A673 (cell line): Measurements from ENCODE around the gene B3GALT5. TPM values are rescaled to one million over a fixed set of nuclear protein-coding genes. Genes with fewer than 3 reads are reported as not detected.

Experiments
- BruUV-seq: library from RNA; stranded (reverse); fragments of 400-500 nt; replicated peaks from 2 replicates; lab custom pipeline; 2021; lab: Mats Ljungman, UMichigan
- CTCF ChIA-PET: fragments of 300-600 bp; sonication (Branson Sonifier 250); formaldehyde crosslinking; loops from one replicate; lab custom pipeline; 2022; ENCODE audit warnings: antibody characterized with exemption; lab: Charles Lee
- POLR2A ChIA-PET: fragments of 300-600 bp; sonication (Branson Sonifier 250); formaldehyde crosslinking; loops from one replicate; lab custom pipeline; 2022; ENCODE audit warnings: antibody characterized with exemption; ENCODE audit not compliant: low non-redundant PET; lab: Charles Lee
- DNase-seq: peaks from one replicate; pipeline ENCODE4 v3.0.0-alpha.2; 2015; ENCODE audit warnings: low spot score
- H3K27ac ChIP-seq: fragments of 200-600 bp; sonication (generic); 2 replicates; pipeline ENCODE4 v1.5.1; 2016; ENCODE audit warnings: mixed run types, low read depth, mild to moderate bottlenecking, mixed read lengths, antibody characterized with exemption, low read length; ENCODE audit not compliant: poor library complexity, severe bottlenecking
- H3K27me3 ChIP-seq: fragments of 200-600 bp; sonication (generic); replicated peaks from 2 replicates; pipeline ENCODE4 v1.6.1; 2017; ENCODE audit warnings: mixed run types, low read depth, mild to moderate bottlenecking, mixed read lengths, antibody characterized with exemption, low read length; ENCODE audit not compliant: insufficient read depth, poor library complexity
- H3K36me3 ChIP-seq: fragments of 200-600 bp; sonication (generic); 2 replicates; pipeline ENCODE4 v1.6.1; 2016; ENCODE audit warnings: mixed run types, mild to moderate bottlenecking, mixed read lengths, antibody characterized with exemption, low read length; ENCODE audit not compliant: insufficient read depth, poor library complexity, severe bottlenecking
- H3K4me1 ChIP-seq: fragments of 200-600 bp; sonication (generic); 2 replicates; pipeline ENCODE4 v1.6.1; 2017; ENCODE audit warnings: mixed run types, mild to moderate bottlenecking, mixed read lengths, antibody characterized with exemption, low read length; ENCODE audit not compliant: insufficient read depth, poor library complexity, severe bottlenecking
- H3K4me3 ChIP-seq: fragments of 200-600 bp; sonication (generic); 2 replicates; pipeline ENCODE4 v1.5.1; 2016; ENCODE audit warnings: low read depth, mixed run types, mild to moderate bottlenecking, mixed read lengths, low read length; ENCODE audit not compliant: poor library complexity, severe bottlenecking
- H3K9me3 ChIP-seq: fragments of 200-600 bp; sonication (generic); 2 replicates; pipeline ENCODE4 v1.6.1; 2016; ENCODE audit warnings: mixed run types, low read depth, mild to moderate bottlenecking, mixed read lengths, antibody characterized with exemption, low read length; ENCODE audit not compliant: poor library complexity, severe bottlenecking
- CTCF ChIP-seq: fragments of 300-800, 200-600 bp; sonication (generic); conservative IDR thresholded peaks from 2 replicates; pipeline ENCODE4 v1.5.1; 2017; ENCODE audit warnings: low read depth, mild to moderate bottlenecking, antibody characterized with exemption, low read length, moderate library complexity, mixed read lengths
- EZH2 ChIP-seq: fragments of 200-600 bp; sonication (generic); IDR thresholded peaks from 2 replicates; pipeline ENCODE4 v1.6.1; 2017; ENCODE audit warnings: borderline replicate concordance, low read depth, mild to moderate bottlenecking, mixed read lengths, antibody characterized with exemption, low read length; ENCODE audit not compliant: poor library complexity, severe bottlenecking
- intact Hi-C: fragments of 100-400 bp; cut with micrococcal nuclease; formaldehyde crosslinking; loops from one replicate; pipeline ENCODE4 v1.10.0; 2022; ENCODE audit not compliant: unreplicated experiment
- total RNA-seq: library from RNA; stranded (reverse); gene quantifications from 2 replicates; pipeline ENCODE4 v1.2.3, GENCODE V29; 2021

Gene B3GALT5
- total RNA-seq, 1 experiment from 2014 or later = 0.32 TPM

GRCh38 chr21:39663066-39663465 lies 50.3 kb downstream of the B3GALT5 start:
- ChIA-PET CTCF (no interaction called here), POLR2A (no interaction called here)
- no peak for TF ChIP-seq CTCF
- TF ChIP-seq EZH2 = no peak
- no peak overlapping the region for H3K27ac ChIP-seq
- no peaks in the 10 kb centered on the region for H3K4me1 ChIP-seq
- intact Hi-C loops = no loop called here
- no peaks in the 10 kb centered on the region for H3K36me3 ChIP-seq
- no peak for DNase-seq
- BruUV-seq = no TSS peak
- no peaks in the 10 kb centered on the region for H3K9me3 ChIP-seq
- H3K4me3 ChIP-seq = no peak overlapping the region
- H3K27me3 ChIP-seq = no peaks in the 10 kb centered on the region

GRCh38 chr21:39663742-39664492 lies 51.2 kb downstream of the B3GALT5 start:
- no TSS peak for BruUV-seq
- H3K9me3 ChIP-seq = no peaks in the 10 kb centered on the region
- TF ChIP-seq CTCF = no peak
- TF ChIP-seq EZH2 = no peak
- H3K27ac ChIP-seq = no peak overlapping the region
- H3K36me3 ChIP-seq = no peaks in the 10 kb centered on the region
- H3K27me3 ChIP-seq = no peaks in the 10 kb centered on the region
- no peak for DNase-seq
- CTCF ChIA-PET = no interaction called here
- intact Hi-C loops = no loop called here
- H3K4me1 ChIP-seq = no peaks in the 10 kb centered on the region
- POLR2A ChIA-PET = no interaction called here
- H3K4me3 ChIP-seq = no peak overlapping the region

GRCh38 chr21:39664586-39664985 lies 51.8 kb downstream of the B3GALT5 start:
- no TSS peak for BruUV-seq

More at GRCh38 chr21:39664586-39664985, 51.8 kb downstream of the B3GALT5 start:
- no peak for TF ChIP-seq CTCF
- TF ChIP-seq EZH2 = no peak
- Histone ChIP-seq H3K36me3 (no peaks in the 10 kb centered on the region), H3K4me1 (no peaks in the 10 kb centered on the region), H3K27me3 (no peaks in the 10 kb centered on the region), H3K27ac (no peak overlapping the region), H3K4me3 (no peak overlapping the region), H3K9me3 (no peaks in the 10 kb centered on the region)
- ChIA-PET POLR2A (no interaction called here), CTCF (no interaction called here)
- DNase-seq = no peak
- intact Hi-C loops = no loop called here
